GM06990 (cell line): ENCODE measurements around the gene SEMA3B.

Experiments
- DNase-seq: peaks from one replicate; pipeline ENCODE4 v3.0.0-alpha.2; 2011; ENCODE audit not compliant: insufficient read length; ENCODE audit errors: extremely low read depth
- H3K27me3 ChIP-seq: replicated peaks from 2 replicates; pipeline ENCODE4 v1.6.0; 2011; ENCODE audit warnings: low read length; ENCODE audit not compliant: control insufficient read depth, insufficient read depth
- H3K36me3 ChIP-seq: 2 replicates; pipeline ENCODE4 v1.5.1; 2011; ENCODE audit warnings: low read length; ENCODE audit not compliant: control insufficient read depth, insufficient read depth
- H3K4me3 ChIP-seq: replicated peaks from 2 replicates; pipeline ENCODE4 v1.5.1; 2011; ENCODE audit warnings: low read depth, mild to moderate bottlenecking, control low read depth, low read length
- CTCF ChIP-seq: IDR thresholded peaks from 2 replicates; pipeline ENCODE4 v1.5.1; 2011; ENCODE audit warnings: low read length, control low read depth, mild to moderate bottlenecking, inconsistent platforms; ENCODE audit not compliant: insufficient read depth, poor library complexity, severe bottlenecking

The SEMA3B gene

GRCh38 chr3:50230104-50230793 is 38.7 kb upstream of the SEMA3B start:
- DNase-seq = no peak
- TF ChIP-seq CTCF = no peak
- H3K27me3 ChIP-seq = no peaks in the 10 kb centered on the region; the same call in 1 of the 2 replicates
- H3K36me3 ChIP-seq = no peaks in the 10 kb centered on the region
- H3K4me3 ChIP-seq = no peak overlapping the region

GRCh38 chr3:50230794-50231125 is 38.2 kb upstream of the SEMA3B start:
- TF ChIP-seq CTCF = no peak
- Histone ChIP-seq H3K27me3 (no peaks in the 10 kb centered on the region), H3K4me3 (no peak overlapping the region), H3K36me3 (no peaks in the 10 kb centered on the region)
- DNase-seq = no peak

- H3K4me3 ChIP-seq = no peak overlapping the region
- DNase-seq = no peak
- H3K36me3 ChIP-seq = no peaks in the 10 kb centered on the region
- H3K27me3 ChIP-seq = no peaks in the 10 kb centered on the region
- TF ChIP-seq CTCF = no peak
Measured at GRCh38 chr3:50231581-50231980, 37.4 kb upstream of the SEMA3B start.

DNA sequence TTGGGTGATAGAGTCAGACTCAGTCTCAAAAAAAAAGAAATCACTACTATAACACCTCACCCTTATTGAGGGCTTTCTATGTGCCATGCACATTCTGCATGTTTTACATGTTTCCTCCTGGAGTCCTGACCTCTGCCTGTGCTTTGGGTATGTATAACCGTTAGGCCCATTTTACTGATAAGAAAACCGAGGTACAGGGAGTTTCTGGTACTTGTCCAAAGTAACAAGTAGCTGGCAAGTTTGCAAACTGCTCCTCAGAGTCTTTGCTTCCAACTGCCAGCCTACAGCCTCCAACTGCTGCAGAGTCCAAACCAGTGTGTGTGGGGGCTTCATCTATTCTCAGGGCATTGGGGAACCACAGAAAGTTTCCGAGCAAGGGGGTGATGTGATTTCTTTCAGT is 36.6 kb upstream of the SEMA3B start:
- Histone ChIP-seq H3K36me3 (no peaks in the 10 kb centered on the region), H3K27me3 (no peaks in the 10 kb centered on the region), H3K4me3 (no peak overlapping the region)
- DNase-seq = no peak
- TF ChIP-seq CTCF = no peak

DNA sequence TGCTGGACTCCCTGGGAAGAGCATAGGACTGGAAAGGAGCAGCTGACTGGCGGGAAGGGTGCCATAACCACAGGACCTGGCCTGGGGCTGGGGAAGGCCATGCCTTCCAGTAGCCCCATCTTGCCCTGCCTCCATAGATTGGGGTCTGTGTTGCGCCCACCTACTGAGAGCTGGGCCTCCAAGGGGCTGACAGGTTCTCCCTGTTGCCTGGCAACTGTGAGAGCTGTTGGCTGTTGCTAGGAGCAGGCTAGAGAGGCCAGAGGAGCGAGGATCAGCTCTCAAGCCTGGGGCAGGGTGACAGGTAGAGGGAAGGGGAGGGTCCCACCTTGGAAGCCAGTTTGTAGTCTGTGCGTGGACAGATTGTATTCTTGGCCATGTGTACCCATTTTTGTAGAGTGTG is 35.8 kb upstream of the SEMA3B start:
- DNase-seq = no peak
- H3K36me3 ChIP-seq = no peaks in the 10 kb centered on the region
- no peak for TF ChIP-seq CTCF
- no peak overlapping the region for H3K4me3 ChIP-seq
- H3K27me3 ChIP-seq = no peaks in the 10 kb centered on the region
